H1 (cell line): Measurements from ENCODE around the gene DGCR6L. TPM values are rescaled to one million over a fixed set of nuclear protein-coding genes. Genes with fewer than 3 reads are reported as not detected.
"Not testable (repeated sequence)": the region's sequence is repeated elsewhere in the genome, so short reads cannot be mapped to it uniquely, and the experiment has no call there.

Source experiments
- CTCF ChIA-PET: fragments of 300-600 bp; sonication (Branson Sonifier 250); formaldehyde crosslinking; loops from one replicate; lab custom pipeline; 2021; ENCODE audit not compliant: partially characterized antibody; lab: Charles Lee
- POLR2A ChIA-PET: fragments of 300-600 bp; sonication (Branson Sonifier 250); formaldehyde crosslinking; loops from one replicate; lab custom pipeline; 2021; ENCODE audit warnings: inconsistent platforms; ENCODE audit not compliant: partially characterized antibody; lab: Charles Lee
- DNase-seq, 2 experiments: peaks; one replicate each; pipeline versions ENCODE4 v3.0.0 to v3.0.0-alpha.2; 2010 to 2022; ENCODE audit warnings: low spot score in 2 of 2, low read depth in 1 of 2, mixed read lengths in 1 of 2
- FAIRE-seq: peaks from 2 replicates; lab custom pipeline; 2011; peaks lifted over from hg19 to GRCh38; lab: Jason Lieb, UNC
- H2AFZ ChIP-seq: 2 replicates; pipeline ENCODE4 v1.8.1; 2012; ENCODE audit warnings: low read length, inconsistent platforms
- H2AK5ac ChIP-seq: 2 replicates; pipeline ENCODE4 v1.6.1; 2013; ENCODE audit warnings: low read depth, low read length
- H2BK120ac ChIP-seq: replicated peaks from 2 replicates; pipeline ENCODE3; 2013; ENCODE audit warnings: low read depth, low read length, inconsistent platforms
- H2BK12ac ChIP-seq: 2 replicates; pipeline ENCODE4 v1.6.1; 2013; ENCODE audit warnings: low read depth, low read length
- H2BK15ac ChIP-seq: 2 replicates; pipeline ENCODE4 v1.6.1; 2013; ENCODE audit warnings: low read length
- H2BK20ac ChIP-seq: 2 replicates; pipeline ENCODE4 v1.6.1; 2013; ENCODE audit warnings: low read length
- H2BK5ac ChIP-seq: 2 replicates; pipeline ENCODE4 v1.6.1; 2013; ENCODE audit warnings: low read depth, low read length
- H3K14ac ChIP-seq: 2 replicates; pipeline ENCODE4 v1.6.1; 2013; ENCODE audit warnings: inconsistent platforms; ENCODE audit not compliant: insufficient read length
- H3K18ac ChIP-seq: 2 replicates; pipeline ENCODE4 v1.6.1; 2013; ENCODE audit warnings: low read length; ENCODE audit errors: extremely low read depth
- H3K23ac ChIP-seq: 2 replicates; pipeline ENCODE4 v1.6.1; 2013; ENCODE audit warnings: inconsistent platforms; ENCODE audit not compliant: insufficient read length
- H3K23me2 ChIP-seq: 2 replicates; pipeline ENCODE4 v1.6.1; 2013; ENCODE audit warnings: low read depth, low read length
- H3K27ac ChIP-seq: 2 replicates; pipeline ENCODE4 v1.6.1; 2011; ENCODE audit warnings: low read depth, low read length, inconsistent platforms
- H3K27me3 ChIP-seq, 4 experiments: replicated peaks in 1 of 4; 1 replicate in 1 of 4; 2 replicates in 3 of 4; pipeline versions ENCODE4 v1.6.1 to v1.8.1; 2011 to 2013; ENCODE audit warnings: low read length in 3 of 4, mild to moderate bottlenecking in 3 of 4, inconsistent platforms in 2 of 4, mixed read lengths in 2 of 4, moderate library complexity in 1 of 4; ENCODE audit not compliant: control insufficient read depth in 3 of 4, insufficient read depth in 3 of 4; ENCODE audit errors: extremely low read depth in 1 of 4
- H3K36me3 ChIP-seq, 4 experiments: 2 replicates each; pipeline versions ENCODE4 v1.6.1 to v1.8.1; 2011 to 2013; ENCODE audit warnings: mild to moderate bottlenecking in 4 of 4, low read length in 3 of 4, moderate library complexity in 2 of 4, control low read depth in 1 of 4, inconsistent platforms in 1 of 4; ENCODE audit not compliant: insufficient read depth in 4 of 4, control insufficient read depth in 2 of 4
- H3K4ac ChIP-seq: replicated peaks from 2 replicates; pipeline ENCODE3; 2013; ENCODE audit warnings: low read length, low read depth, mixed read lengths, inconsistent platforms; ENCODE audit not compliant: insufficient read length
- H3K4me1 ChIP-seq, 4 experiments: replicated peaks in 1 of 4; 1 replicate in 1 of 4; 2 replicates in 3 of 4; pipeline versions ENCODE4 v1.6.1 to v1.8.1; 2011 to 2013; ENCODE audit warnings: low read length in 3 of 4, inconsistent platforms in 2 of 4, mixed read lengths in 1 of 4; ENCODE audit not compliant: insufficient read depth in 4 of 4, control insufficient read depth in 3 of 4
- H3K4me2 ChIP-seq, 2 experiments: 2 replicates each; pipeline versions ENCODE4 v1.6.1 to v1.8.1; 2011 to 2013; ENCODE audit warnings: low read depth in 2 of 2, low read length in 2 of 2, control low read depth in 1 of 2, inconsistent platforms in 1 of 2, mild to moderate bottlenecking in 1 of 2; ENCODE audit not compliant: insufficient read depth in 1 of 2
- H3K4me3 ChIP-seq, 4 experiments: fragments of 200-600, 300-600 bp in 1 of 4; sonication (generic), shearing (Covaris generic), sonication (Bioruptor Twin) in 1 of 4; 2 replicates each; pipeline versions ENCODE4 v1.5.1 to v1.8.1; 2011 to 2016; ENCODE audit warnings: low read length in 4 of 4, low read depth in 3 of 4, control low read depth in 2 of 4, inconsistent platforms in 2 of 4, mild to moderate bottlenecking in 2 of 4, mixed read lengths in 1 of 4, moderate library complexity in 1 of 4; ENCODE audit not compliant: insufficient read depth in 2 of 4; ENCODE audit errors: extremely low read depth in 1 of 4
- H3K56ac ChIP-seq: replicated peaks from 2 replicates; pipeline ENCODE3; 2013; ENCODE audit warnings: low read depth, mild to moderate bottlenecking, mixed read lengths, low read length, inconsistent platforms; ENCODE audit not compliant: insufficient read length
- H3K79me1 ChIP-seq: 2 replicates; pipeline ENCODE4 v1.6.1; 2013; ENCODE audit warnings: low read depth, low read length, control low read depth
- H3K79me2 ChIP-seq, 2 experiments: 2 replicates each; pipeline versions ENCODE4 v1.6.1 to v1.8.1; 2012 to 2013; ENCODE audit warnings: low read length in 2 of 2, mild to moderate bottlenecking in 2 of 2, inconsistent platforms in 1 of 2; ENCODE audit not compliant: insufficient read depth in 2 of 2, control insufficient read depth in 1 of 2
- H3K9ac ChIP-seq, 4 experiments: replicated peaks in 1 of 4; 1 replicate in 1 of 4; 2 replicates in 3 of 4; pipeline versions ENCODE4 v1.6.1 to v1.8.1; 2011 to 2013; ENCODE audit warnings: low read depth in 3 of 4, low read length in 3 of 4, control low read depth in 2 of 4, mild to moderate bottlenecking in 2 of 4, moderate library complexity in 2 of 4, inconsistent platforms in 1 of 4; ENCODE audit errors: extremely low read depth in 1 of 4
- H3K9me3 ChIP-seq, 2 experiments: 2 replicates each; pipeline versions ENCODE4 v1.6.1 to v1.8.1; 2012 to 2013; ENCODE audit warnings: mild to moderate bottlenecking in 2 of 2, moderate library complexity in 2 of 2, control low read depth in 1 of 2, inconsistent platforms in 1 of 2, low read depth in 1 of 2, low read length in 1 of 2, mixed read lengths in 1 of 2; ENCODE audit not compliant: insufficient read depth in 2 of 2
- H4K20me1 ChIP-seq, 2 experiments: replicated peaks in 1 of 2; 2 replicates each; pipeline versions ENCODE3 to v1.8.1; 2011 to 2013; ENCODE audit warnings: inconsistent platforms in 2 of 2, low read length in 2 of 2, mild to moderate bottlenecking in 1 of 2; ENCODE audit not compliant: insufficient read depth in 2 of 2, control insufficient read depth in 1 of 2
- H4K5ac ChIP-seq: 2 replicates; pipeline ENCODE4 v1.6.1; 2013; ENCODE audit warnings: low read length, low read depth, mixed read lengths, inconsistent platforms; ENCODE audit not compliant: insufficient read length
- H4K8ac ChIP-seq: 2 replicates; pipeline ENCODE4 v1.8.0; 2013; ENCODE audit warnings: mild to moderate bottlenecking, moderate library complexity, low read length, inconsistent platforms; ENCODE audit not compliant: insufficient read depth; ENCODE audit errors: extremely low read depth
- H4K91ac ChIP-seq: replicated peaks from 2 replicates; pipeline ENCODE3; 2013; ENCODE audit warnings: low read length, mixed read lengths, inconsistent platforms; ENCODE audit not compliant: insufficient read length
- WGBS, 2 experiments: shearing (Covaris generic) in 1 of 2; methylation state at CpG; one replicate each; pipeline versions ENCODE4 v1.1.6 to v1.1.7; 2013 to 2015; ENCODE audit warnings: low lambda C conversion rate in 2 of 2, mixed read lengths in 2 of 2, inconsistent platforms in 1 of 2, low coverage in 1 of 2, missing lambda C conversion rate in 1 of 2; ENCODE audit not compliant: insufficient replicate concordance in 2 of 2, insufficient coverage in 1 of 2, insufficient read length in 1 of 2; ENCODE audit errors: extremely low coverage in 1 of 2, missing lambda C conversion rate in 1 of 2; 5-methylcytosine and 5-hydroxymethylcytosine counted together
- polyA plus RNA-seq, 7 experiments: library from polyadenylated mRNA; depleted of rRNA in 3 of 7; stranded (reverse) in 5 of 7; unstranded in 2 of 7; fragments of >200 nt in 5 of 7; fragments of 200-250 nt in 2 of 7; gene quantifications; 1 replicate in 5 of 7; 2 replicates in 1 of 7; 4 replicates in 1 of 7; pipeline versions ENCODE4 v1.2.1 to v1.2.3, GENCODE V29; 2011 to 2013; ENCODE audit warnings: missing spikeins in 2 of 7, mixed read lengths in 2 of 7
- total RNA-seq: library from RNA; stranded (reverse); fragmentation: NEBNext Ultra II Directional; extraction: Animal tissue kit (Norgen Biotek cat#: 25700); gene quantifications from 2 replicates; pipeline ENCODE4 v1.2.1, GENCODE V29; 2021

The DGCR6L gene
- total and polyA plus RNA-seq, 2 of the 8 experiments (the other 6 are each of a cell fraction or from before 2014, with no cell fraction given), result 43.6 to 72.6 TPM

DNA sequence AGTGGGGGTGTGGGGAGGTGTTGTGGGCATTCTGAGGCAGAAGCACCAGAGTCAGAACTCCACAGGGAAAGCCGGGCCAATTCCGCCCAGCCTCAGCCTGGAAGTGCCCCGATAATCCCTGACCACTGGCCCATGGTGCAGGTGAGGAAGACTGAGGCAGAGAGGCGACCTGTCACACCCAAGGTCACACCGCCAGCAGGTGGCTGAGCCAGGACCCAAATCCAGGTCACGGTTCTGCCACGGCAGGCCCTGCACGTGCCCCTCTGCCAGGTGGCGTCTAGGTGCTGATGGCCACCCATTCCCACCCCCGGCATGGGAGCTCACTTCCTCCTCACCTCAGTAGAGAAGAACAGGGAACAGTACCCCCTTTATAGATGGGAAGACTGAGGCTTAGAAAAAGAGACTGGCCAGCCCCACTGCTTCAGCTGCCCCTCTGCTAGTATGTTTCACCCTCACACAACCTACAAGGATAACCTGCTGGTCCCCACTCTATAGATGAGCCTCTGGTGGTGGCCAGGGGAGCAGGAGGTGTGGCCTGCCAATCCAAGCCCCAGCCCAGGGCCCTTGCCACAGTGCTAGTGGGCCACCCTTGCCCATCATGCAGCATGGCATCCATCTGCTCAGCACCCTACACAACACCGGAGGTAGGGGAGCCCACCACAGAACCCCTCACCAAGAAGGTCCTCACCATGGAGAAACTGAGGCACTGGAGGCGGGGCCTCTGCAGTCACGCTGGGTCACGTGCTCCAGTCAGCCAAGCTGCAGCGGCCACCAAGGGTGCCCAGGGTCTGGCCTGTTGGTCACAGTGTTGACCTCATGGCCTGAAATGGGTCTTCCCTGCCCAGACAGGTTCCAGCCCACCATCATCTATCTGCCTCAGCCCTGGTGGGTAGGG, 53.8 kb downstream of the DGCR6L start:
- POLR2A ChIA-PET, H4K5ac ChIP-seq, H3K4me2 ChIP-seq, H3K79me1 ChIP-seq, H4K91ac ChIP-seq, DNase-seq, H3K4ac ChIP-seq, H3K9ac ChIP-seq, H3K9me3 ChIP-seq, H3K23ac ChIP-seq, H2AK5ac ChIP-seq, H3K18ac ChIP-seq, FAIRE-seq, H4K20me1 ChIP-seq, H3K27me3 ChIP-seq, H4K8ac ChIP-seq, H2AFZ ChIP-seq, H2BK5ac ChIP-seq, CTCF ChIA-PET, H3K4me3 ChIP-seq, H3K14ac ChIP-seq, H2BK12ac ChIP-seq, H2BK120ac ChIP-seq, H3K56ac ChIP-seq, H2BK15ac ChIP-seq, H3K27ac ChIP-seq, H2BK20ac ChIP-seq, H3K23me2 ChIP-seq, H3K36me3 ChIP-seq: not testable (repeated sequence)
- Histone ChIP-seq H3K4me1 (peaks cover 0 to 10% (median 7%) of the 10 kb centered on the region in 4 experiments; a peak in 5 of 7 replicates), H3K79me2 (peaks cover 0 to 11% of the 10 kb centered on the region in 2 experiments; a peak in 1 of 4 replicates)
- 89% methylated on average over 13 of the region's 15 CpGs; no CpG with 5 or more reads in 1 of the 2 experiments for WGBS, 2 experiments
